GM12878 (cell line): ENCODE results near the gene GMDS. TPM values are rescaled to one million over a fixed set of nuclear protein-coding genes. Genes with fewer than 3 reads are reported as not detected.

Experiments used
- ATAC-seq: fragments of 200-7000 bp; cut with Tn5 transposase; 3 replicates; pipeline ENCODE4 v1.9.1; 2020; ENCODE audit warnings: mild to moderate bottlenecking, moderate library complexity
- BruUV-seq: library from RNA; stranded (reverse); fragments of 400-500 nt; replicated peaks from 2 replicates; lab custom pipeline; 2021; lab: Mats Ljungman, UMichigan
- CTCF ChIA-PET: fragments of 300-600 bp; sonication (Branson Sonifier 250); formaldehyde crosslinking; extraction: SDS; loops from one replicate; lab custom pipeline; 2021; ENCODE audit warnings: inconsistent platforms; lab: Yijun Ruan, JAX
- POLR2A ChIA-PET: fragments of 350-600 bp; formaldehyde crosslinking; extraction: SDS; loops from one replicate; lab custom pipeline; 2021; ENCODE audit warnings: inconsistent platforms; lab: Charles Lee
- RAD21 ChIA-PET: fragments of 300-600 bp; sonication (Branson Sonifier 250); formaldehyde crosslinking; loops from one replicate; lab custom pipeline; 2023; ENCODE audit warnings: antibody characterized with exemption; ENCODE audit not compliant: unreplicated experiment; lab: Charles Lee
- SMC1A ChIA-PET: fragments of 300-600 bp; sonication (Branson Sonifier 250); formaldehyde crosslinking; loops from one replicate; lab custom pipeline; 2023; ENCODE audit not compliant: unreplicated experiment, uncharacterized antibody; lab: Charles Lee
- DNase-seq: peaks from one replicate; pipeline ENCODE4 v3.0.0-alpha.2; 2011; ENCODE audit warnings: low read depth, low spot score
- FAIRE-seq: peaks from 3 replicates; lab custom pipeline; 2011; peaks lifted over from hg19 to GRCh38; lab: Jason Lieb, UNC
- H2AFZ ChIP-seq: 2 replicates; pipeline ENCODE4 v1.6.0; 2011; ENCODE audit warnings: low read depth, low read length, control low read depth; ENCODE audit not compliant: control insufficient read depth
- H3K27ac ChIP-seq: 2 replicates; pipeline ENCODE4 v1.5.1; 2011; ENCODE audit warnings: control low read depth; ENCODE audit not compliant: control insufficient read depth, insufficient read depth
- H3K27me3 ChIP-seq, 2 experiments: replicated peaks in 1 of 2; 2 replicates each; pipeline versions ENCODE4 v1.6.0 to v1.6.1; 2011; ENCODE audit warnings: low read length in 1 of 2; ENCODE audit not compliant: control insufficient read depth in 2 of 2, insufficient read depth in 2 of 2
- H3K36me3 ChIP-seq, 2 experiments: 2 replicates each; pipeline ENCODE4 v1.5.1; 2011; ENCODE audit warnings: low read length in 1 of 2; ENCODE audit not compliant: control insufficient read depth in 2 of 2, insufficient read depth in 2 of 2
- H3K4me1 ChIP-seq: 2 replicates; pipeline ENCODE4 v1.6.1; 2011; ENCODE audit warnings: mild to moderate bottlenecking, low read length, moderate library complexity, mixed read lengths; ENCODE audit not compliant: control insufficient read depth, insufficient read depth
- H3K4me2 ChIP-seq: 2 replicates; pipeline ENCODE4 v1.6.0; 2011; ENCODE audit warnings: control low read depth; ENCODE audit not compliant: control insufficient read depth, insufficient read depth
- H3K4me3 ChIP-seq: fragments of 200-600 bp; sonication (generic); 2 replicates; pipeline ENCODE4 v1.5.1; 2016
- H3K79me2 ChIP-seq: 2 replicates; pipeline ENCODE4 v1.6.0; 2011; ENCODE audit warnings: low read length; ENCODE audit not compliant: control insufficient read depth, insufficient read depth
- H3K9ac ChIP-seq: 2 replicates; pipeline ENCODE4 v1.8.0; 2011; ENCODE audit warnings: low read length, control low read depth, mixed read lengths; ENCODE audit not compliant: control insufficient read depth, insufficient read depth
- H3K9me3 ChIP-seq: replicated peaks from 3 replicates; pipeline ENCODE4 v1.5.1; 2011; ENCODE audit warnings: mild to moderate bottlenecking, low read length; ENCODE audit not compliant: control insufficient read depth, insufficient read depth
- H4K20me1 ChIP-seq: 2 replicates; pipeline ENCODE4 v1.6.0; 2011; ENCODE audit not compliant: control insufficient read depth, insufficient read depth
- CUX1 ChIP-seq: IDR thresholded peaks from 2 replicates; pipeline ENCODE4 v1.6.1; 2012; ENCODE audit warnings: improper control_type of control experiment, low read depth, low read length; ENCODE audit not compliant: insufficient replicate concordance
- EGR1 ChIP-seq, 2 experiments: IDR thresholded peaks; 1 replicate in 1 of 2; 2 replicates in 1 of 2; pipeline ENCODE4 v1.6.1; 2011 to 2012; ENCODE audit warnings: low read depth in 2 of 2, low read length in 2 of 2, borderline replicate concordance in 1 of 2, mild to moderate bottlenecking in 1 of 2, moderate library complexity in 1 of 2
- GATAD2B ChIP-seq: fragments of 450-650 bp; conservative IDR thresholded peaks from 2 replicates; pipeline ENCODE4 v1.6.1; 2017; ENCODE audit warnings: low read depth, mild to moderate bottlenecking, moderate library complexity
- KAT2A ChIP-seq: conservative IDR thresholded peaks from 2 replicates; pipeline ENCODE4 v1.6.1; 2011; ENCODE audit warnings: low read depth, low read length; ENCODE audit not compliant: control insufficient read depth
- MTA2 ChIP-seq: fragments of 450-650 bp; IDR thresholded peaks from 2 replicates; pipeline ENCODE4 v1.6.1; 2016; ENCODE audit warnings: low read depth, mild to moderate bottlenecking, moderate library complexity
- NFIC ChIP-seq: IDR thresholded peaks from 2 replicates; pipeline ENCODE4 v1.6.1; 2012; ENCODE audit warnings: low read depth, mild to moderate bottlenecking, inconsistent platforms, low read length, moderate library complexity
- NFYA ChIP-seq: IDR thresholded peaks from 2 replicates; pipeline ENCODE4 v1.6.1; 2011; ENCODE audit warnings: low read depth, mild to moderate bottlenecking, low read length, improper control_type of control experiment, borderline replicate concordance
- NR2C1 ChIP-seq: fragments of 450-650 bp; IDR thresholded peaks from 2 replicates; pipeline ENCODE4 v1.6.1; 2017; ENCODE audit warnings: antibody characterized with exemption, mild to moderate bottlenecking, moderate library complexity
- NR2F1 ChIP-seq: fragments of 450-650 bp; conservative IDR thresholded peaks from 2 replicates; pipeline ENCODE4 v1.6.1; 2017; ENCODE audit warnings: mild to moderate bottlenecking
- RFX5 ChIP-seq: IDR thresholded peaks from 2 replicates; pipeline ENCODE4 v1.6.1; 2011; ENCODE audit warnings: low read depth, low read length, improper control_type of control experiment
- SKIL ChIP-seq: fragments of 450-650 bp; IDR thresholded peaks from 2 replicates; pipeline ENCODE4 v1.6.1; 2017; ENCODE audit warnings: mild to moderate bottlenecking, low read depth, inconsistent platforms; ENCODE audit not compliant: poor library complexity, severe bottlenecking
- TCF12 ChIP-seq: IDR thresholded peaks from 2 replicates; pipeline ENCODE4 v1.6.1; 2011; ENCODE audit warnings: low read depth, mild to moderate bottlenecking, low read length
- ZBTB4 ChIP-seq: fragments of 450-650 bp; formaldehyde crosslinking; IDR thresholded peaks from 2 replicates; pipeline ENCODE4 v1.4.0; 2022; ENCODE audit warnings: mild to moderate bottlenecking, moderate library complexity
- WGBS: methylation state at CpG from one replicate; pipeline ENCODE4 v1.1.6; 2016; ENCODE audit warnings: low lambda C conversion rate; ENCODE audit not compliant: insufficient replicate concordance, insufficient coverage; ENCODE audit errors: missing lambda C conversion rate; 5-methylcytosine and 5-hydroxymethylcytosine counted together
- in situ Hi-C: fragments of 300-500 bp; cut with MboI; formaldehyde crosslinking; loops from 9 replicates; pipeline ENCODE4 v1.14.3; 2018; ENCODE audit warnings: mixed read lengths
- intact Hi-C: fragments of 100-400 bp; cut with micrococcal nuclease; formaldehyde crosslinking; loops from one replicate; pipeline ENCODE4 v1.14.2; 2022; ENCODE audit not compliant: unreplicated experiment
- polyA plus RNA-seq, 11 experiments: library from polyadenylated mRNA; depleted of rRNA in 4 of 11; unstranded in 6 of 11; stranded (reverse) in 5 of 11; fragments of >200 nt; fragmentation: Nextera tagmentation in 4 of 11; fragmentation: Illumina TruSeq in 1 of 11; extraction: Ambion mirVana in 4 of 11; extraction: Trizol in 1 of 11; gene quantifications; 1 replicate in 1 of 11; 2 replicates in 10 of 11; pipeline versions ENCODE4 v1.2.1 to v1.2.3, GENCODE V29; 2011 to 2016; ENCODE audit warnings: inconsistent platforms in 2 of 11, missing spikeins in 2 of 11, low read depth in 1 of 11
- total RNA-seq, 4 experiments: library from RNA; depleted of rRNA in 3 of 4; stranded (reverse); fragments of >200 nt in 3 of 4; fragmentation: Illumina TruSeq in 1 of 4; extraction: Trizol in 1 of 4; gene quantifications; 2 replicates each; pipeline versions ENCODE4 v1.2.1 to v1.2.3, GENCODE V29; 2013 to 2021

GMDS gene
- total and polyA plus RNA-seq, 10 of the 15 experiments (the other 5 are each of a cell fraction or from before 2014, with no cell fraction given) = 0.61 to 53.8 (median 29.3) TPM

- H2AFZ ChIP-seq = no peak overlapping the region
- ChIA-PET CTCF (interaction anchor here (0.5 kb wide), 1 partner anchor 90 kb away, joined by 3 read pairs; no protein-coding TSS in a partner anchor), SMC1A (interaction anchor here (1.3 kb wide), 1 partner anchor 9 kb away, joined by 3 read pairs; no protein-coding TSS in a partner anchor), POLR2A (no interaction called here), RAD21 (no interaction called here)
- H3K9me3 ChIP-seq = no peaks in the 10 kb centered on the region; the same call in 2 of the 3 replicates
- in situ Hi-C loops (no loop called here), intact Hi-C loops (no loop called here)
- H3K4me2 ChIP-seq = no peak overlapping the region
- BruUV-seq = no TSS peak
- WGBS = 97% methylated on average over 2 of the region's 2 CpGs
- H3K36me3 ChIP-seq = no peaks in the 10 kb centered on the region
- ATAC-seq = no peak
- H3K79me2 ChIP-seq = no peaks in the 10 kb centered on the region
- no peak overlapping the region for H3K4me3 ChIP-seq
- H3K27me3 ChIP-seq = no peaks in the 10 kb centered on the region
- H3K27ac ChIP-seq = no peak overlapping the region
- no peak overlapping the region for H3K9ac ChIP-seq
- no peak for FAIRE-seq
- DNase-seq = no peak
- no peaks in the 10 kb centered on the region for H4K20me1 ChIP-seq
- no peaks in the 10 kb centered on the region for H3K4me1 ChIP-seq
- TF ChIP-seq NR2F1 = no peak
- no peak for TF ChIP-seq SKIL
- TF ChIP-seq TCF12 = no peak
- TF ChIP-seq KAT2A = no peak
- no peak for TF ChIP-seq CUX1
- TF ChIP-seq NR2C1 = no peak
- TF ChIP-seq EGR1 (IDR thresholded peaks at IDR 0.05; ENCODE audit: borderline replicate concordance in 1 of 2, low read depth in 2 of 2, low read length in 2 of 2) = no peak
- no peak for TF ChIP-seq NFYA
- no peak for TF ChIP-seq GATAD2B
- no peak for TF ChIP-seq MTA2
- TF ChIP-seq ZBTB4 (CRISPR knock-in tag) = no peak
- TF ChIP-seq NFIC = no peak
- no peak for TF ChIP-seq RFX5
Observed at GRCh38 chr6:2175825-2176224, 69.6 kb downstream of the GMDS start.
